ENCODE data around the gene FLNB.

FLNB gene

GRCh38 chr3:58205981-58206380 is 197.8 kb downstream of the FLNB start:
- no peak for DNase-seq (ENCODE audit: low read depth)

- no peak for DNase-seq (ENCODE audit: low read depth)
Measured at GRCh38 chr3:58206406-58207011, 198.3 kb downstream of the FLNB start.

DNA sequence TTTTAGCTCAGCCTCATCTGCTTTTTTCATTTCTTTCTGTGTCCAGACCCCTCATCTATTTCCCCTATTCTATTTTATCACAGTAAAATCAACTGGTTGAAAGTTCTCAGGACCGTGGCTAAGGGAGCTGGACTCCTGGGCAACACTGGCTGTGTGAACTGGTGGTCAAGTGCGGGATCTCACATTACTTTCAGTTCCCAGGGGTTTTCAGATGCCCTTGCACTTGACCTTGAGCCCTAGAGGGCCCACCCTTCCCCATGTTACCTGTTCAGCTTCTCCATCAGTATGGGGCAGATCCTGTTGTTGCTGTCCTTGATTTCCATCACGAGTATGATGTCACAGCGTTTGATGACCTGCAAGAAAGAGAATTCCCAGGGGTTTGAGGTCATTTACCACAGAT is 199.7 kb downstream of the FLNB start:
- DNase-seq (ENCODE audit: low read depth) = no peak

DNA sequence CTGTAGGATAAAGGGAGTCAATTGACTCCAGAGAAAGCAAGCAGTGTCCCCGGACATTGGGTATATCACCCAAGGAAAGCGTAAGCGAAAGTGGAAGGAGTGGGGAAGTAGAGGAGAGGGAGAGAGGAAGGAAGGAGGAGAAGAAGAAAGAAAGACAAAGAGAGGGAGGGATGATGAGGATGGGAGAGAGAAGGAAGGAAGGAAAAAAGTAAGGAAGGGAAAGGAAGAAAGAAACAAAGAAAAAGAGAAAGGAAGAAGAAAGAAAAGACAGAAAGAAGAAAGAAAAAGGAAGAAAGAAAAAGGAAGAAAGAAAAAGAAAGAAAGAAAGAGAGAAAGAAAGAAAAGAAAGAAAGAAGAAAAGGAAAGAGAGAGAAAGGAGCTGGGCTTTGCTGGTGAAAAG is 201.7 kb downstream of the FLNB start:
- DNase-seq (ENCODE audit: low read depth) = no peak

DNA sequence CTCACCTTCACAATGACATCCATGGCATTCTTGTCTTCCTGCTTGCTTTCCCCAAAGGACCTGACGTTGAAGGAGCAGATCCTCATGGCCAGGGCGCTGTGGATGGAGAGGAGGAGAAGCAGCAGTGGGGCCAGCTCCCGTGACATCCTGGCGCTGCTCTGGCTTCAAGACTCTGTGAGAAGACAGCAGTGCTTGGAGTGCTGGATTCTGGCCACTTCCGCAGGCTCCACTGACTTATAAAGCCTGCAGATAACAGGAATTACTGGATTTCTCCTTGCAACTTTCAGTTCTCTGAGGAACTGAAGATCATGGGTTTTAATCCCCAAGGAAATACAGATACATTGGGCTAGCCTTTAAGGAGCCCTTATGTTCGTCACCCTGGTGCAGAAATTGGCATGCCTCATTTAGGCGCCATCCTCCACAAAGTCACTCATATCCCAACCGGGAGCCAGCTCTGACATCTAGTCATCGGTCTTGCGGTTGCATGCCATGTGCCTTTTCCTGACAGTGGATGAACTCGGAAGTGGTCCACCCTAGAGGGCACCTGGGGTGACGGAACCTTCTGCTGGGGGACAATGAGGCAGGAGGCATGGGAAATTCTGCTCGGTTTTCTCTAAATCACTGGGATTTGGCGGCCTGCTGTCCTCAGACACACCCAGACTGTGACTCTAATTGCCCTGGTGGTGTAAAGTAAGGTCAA is 202.7 kb downstream of the FLNB start, which contains the start of gene DNASE1L3:
DNASE1L3 (minus strand) TSS at position 212 of the 700 bp plus-strand sequence; CDS start at position 146, 66 bp downstream.
- DNase-seq (ENCODE audit: low read depth) = no peak

DNA sequence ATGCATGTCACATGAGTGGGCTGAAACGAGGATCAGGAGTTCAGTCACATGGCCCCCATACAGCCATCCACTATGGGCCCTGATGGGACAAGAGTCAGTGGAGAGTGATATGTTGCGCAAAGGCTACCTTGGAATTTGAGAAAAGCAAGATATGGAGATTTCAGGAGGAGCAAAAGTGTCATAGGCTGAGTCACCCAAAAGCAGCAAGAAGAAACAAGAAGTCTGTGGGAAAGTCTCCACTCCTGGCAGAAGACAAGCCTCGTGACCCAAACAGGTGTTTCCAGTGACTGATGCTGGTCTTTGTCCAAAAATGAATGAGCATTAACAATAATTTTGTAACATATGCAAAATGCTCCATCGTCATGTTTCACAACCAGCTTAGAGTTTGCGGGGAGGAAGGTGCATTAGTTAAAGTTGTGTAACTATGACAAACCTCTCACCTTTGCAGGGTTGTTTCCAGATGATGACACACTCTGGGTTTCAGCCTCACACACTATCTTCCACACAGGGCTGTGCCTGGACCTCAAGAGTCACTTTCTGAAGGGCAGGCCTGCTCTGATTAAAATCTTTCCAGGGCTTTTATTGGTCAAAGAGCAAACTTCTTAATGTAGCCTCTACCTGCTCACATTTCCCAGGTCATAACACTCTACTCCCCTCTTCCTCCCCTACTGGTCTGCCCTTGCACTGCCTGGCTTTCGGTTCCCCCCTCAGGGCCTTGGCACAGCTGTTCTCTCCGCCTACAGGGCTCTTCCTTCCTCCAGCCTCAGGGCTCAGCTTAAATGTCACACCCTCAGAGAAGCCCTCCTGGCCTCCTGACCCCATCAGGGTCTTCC is 206.5 kb downstream of the FLNB start:
- no peak for DNase-seq (ENCODE audit: low read depth)

- DNase-seq (ENCODE audit: low read depth) = no peak
Measured at GRCh38 chr3:58215317-58216025, 207.2 kb downstream of the FLNB start.

- DNase-seq (ENCODE audit: low read depth) = no peak
Measured at GRCh38 chr3:58216496-58217195, 208.4 kb downstream of the FLNB start.

- DNase-seq (ENCODE audit: low read depth) = peak; percentile 23
Measured at GRCh38 chr3:58217209-58217811, 209.1 kb downstream of the FLNB start.

DNA sequence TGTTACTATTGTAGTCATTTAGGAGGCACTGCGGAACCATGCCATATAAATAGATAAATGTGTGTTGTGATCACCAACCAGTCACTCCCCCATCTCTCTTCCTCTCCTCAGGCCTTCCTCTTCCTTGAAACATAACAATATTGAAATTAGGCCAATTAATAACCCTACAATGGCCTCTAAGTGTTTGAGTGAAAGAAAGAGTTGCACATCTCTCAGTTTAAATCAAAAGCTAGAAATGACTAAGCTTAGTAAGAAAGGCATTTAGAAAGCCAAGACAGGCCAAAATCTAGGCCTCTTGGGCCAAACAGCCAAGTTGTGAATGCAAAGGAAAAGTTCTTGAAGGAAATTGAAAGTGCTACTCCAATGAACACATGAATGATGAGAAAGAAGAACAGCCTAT is 210.7 kb downstream of the FLNB start:
- DNase-seq (ENCODE audit: low read depth) = no peak
